Measurements from ENCODE around the gene OPN1SW.

Gene OPN1SW

DNA sequence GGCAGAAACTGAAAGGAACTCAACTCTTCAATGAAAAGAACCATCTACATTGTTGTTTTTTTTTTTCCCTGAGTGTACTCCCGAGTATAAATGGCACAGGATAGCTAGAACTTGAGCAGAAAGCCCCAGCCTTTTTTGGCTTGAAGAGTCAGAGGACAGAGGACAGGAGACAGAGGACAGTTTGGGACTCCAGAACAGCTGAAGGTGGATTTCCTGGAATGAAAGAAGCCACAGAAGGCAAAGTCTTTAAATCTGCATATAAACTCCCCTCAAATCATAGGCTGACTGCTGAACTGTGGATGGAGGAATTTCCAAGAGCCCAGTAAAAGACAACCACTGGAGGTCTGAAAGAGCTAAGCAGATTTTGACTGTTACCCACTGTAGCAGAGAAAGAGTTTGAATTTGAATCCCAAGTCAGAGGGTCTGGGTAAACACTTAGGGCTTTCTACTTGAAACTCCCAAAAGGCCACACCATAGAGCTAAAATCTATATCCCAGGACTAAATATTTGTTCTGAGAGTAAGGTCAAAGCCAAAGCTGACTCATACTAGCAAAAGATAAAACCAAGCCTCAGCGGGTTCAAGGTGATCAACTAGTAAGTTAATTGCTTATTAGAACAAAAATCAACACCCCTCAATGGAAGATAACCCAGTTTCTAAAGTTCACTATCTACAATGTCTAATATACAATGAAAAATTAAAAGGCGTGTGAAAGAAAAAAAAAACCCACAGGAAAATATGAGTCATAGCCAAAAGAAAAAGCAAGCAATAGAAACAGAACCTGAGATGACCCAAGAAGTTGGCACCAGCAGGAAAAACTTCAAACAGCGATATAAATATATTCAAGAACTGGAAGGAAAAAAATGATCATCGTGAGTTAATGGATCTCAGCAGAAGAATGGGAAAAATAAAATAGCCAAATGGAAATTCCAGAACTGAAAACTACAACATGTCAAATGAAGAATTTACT lies 1.8 kb upstream of the OPN1SW start:
- no peak for DNase-seq (ENCODE audit: low read depth)
- H3K4me3 ChIP-seq (ENCODE audit: low read depth, low read length) = no peak overlapping the region
- TF ChIP-seq, protein P1, sequence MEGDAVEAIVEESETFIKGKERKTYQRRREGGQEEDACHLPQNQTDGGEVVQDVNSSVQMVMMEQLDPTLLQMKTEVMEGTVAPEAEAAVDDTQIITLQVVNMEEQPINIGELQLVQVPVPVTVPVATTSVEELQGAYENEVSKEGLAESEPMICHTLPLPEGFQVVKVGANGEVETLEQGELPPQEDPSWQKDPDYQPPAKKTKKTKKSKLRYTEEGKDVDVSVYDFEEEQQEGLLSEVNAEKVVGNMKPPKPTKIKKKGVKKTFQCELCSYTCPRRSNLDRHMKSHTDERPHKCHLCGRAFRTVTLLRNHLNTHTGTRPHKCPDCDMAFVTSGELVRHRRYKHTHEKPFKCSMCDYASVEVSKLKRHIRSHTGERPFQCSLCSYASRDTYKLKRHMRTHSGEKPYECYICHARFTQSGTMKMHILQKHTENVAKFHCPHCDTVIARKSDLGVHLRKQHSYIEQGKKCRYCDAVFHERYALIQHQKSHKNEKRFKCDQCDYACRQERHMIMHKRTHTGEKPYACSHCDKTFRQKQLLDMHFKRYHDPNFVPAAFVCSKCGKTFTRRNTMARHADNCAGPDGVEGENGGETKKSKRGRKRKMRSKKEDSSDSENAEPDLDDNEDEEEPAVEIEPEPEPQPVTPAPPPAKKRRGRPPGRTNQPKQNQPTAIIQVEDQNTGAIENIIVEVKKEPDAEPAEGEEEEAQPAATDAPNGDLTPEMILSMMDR (IDR thresholded peaks at IDR 0.05; ENCODE audit: control insufficient read depth, extremely low read depth, insufficient read depth) = no peak

DNA sequence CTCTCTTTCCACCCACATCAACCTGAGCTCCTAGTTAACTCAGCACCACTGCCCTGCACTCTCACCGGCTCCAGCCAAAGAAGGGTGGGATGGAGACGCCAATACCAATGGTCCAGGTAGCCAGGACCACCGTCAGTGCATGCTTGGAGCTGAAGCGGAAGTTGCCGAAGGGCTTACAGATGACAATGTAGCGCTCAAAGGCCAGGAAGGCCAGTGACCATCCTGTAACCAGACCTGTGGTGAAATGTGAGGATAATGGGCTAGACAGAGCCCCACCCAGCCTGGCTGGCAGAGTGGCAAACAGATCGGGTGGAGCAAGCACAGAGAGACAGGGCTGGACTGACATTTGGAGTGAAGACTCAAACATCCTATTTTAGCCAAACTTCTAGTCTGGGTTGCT lies 673 bp downstream of the OPN1SW start:
- DNase-seq (ENCODE audit: low read depth) = no peak
- TF ChIP-seq, protein P1 (IDR thresholded peaks at IDR 0.05; ENCODE audit: control insufficient read depth, extremely low read depth, insufficient read depth) = no peak
- H3K4me3 ChIP-seq (ENCODE audit: low read depth, low read length) = no peak overlapping the region

DNA sequence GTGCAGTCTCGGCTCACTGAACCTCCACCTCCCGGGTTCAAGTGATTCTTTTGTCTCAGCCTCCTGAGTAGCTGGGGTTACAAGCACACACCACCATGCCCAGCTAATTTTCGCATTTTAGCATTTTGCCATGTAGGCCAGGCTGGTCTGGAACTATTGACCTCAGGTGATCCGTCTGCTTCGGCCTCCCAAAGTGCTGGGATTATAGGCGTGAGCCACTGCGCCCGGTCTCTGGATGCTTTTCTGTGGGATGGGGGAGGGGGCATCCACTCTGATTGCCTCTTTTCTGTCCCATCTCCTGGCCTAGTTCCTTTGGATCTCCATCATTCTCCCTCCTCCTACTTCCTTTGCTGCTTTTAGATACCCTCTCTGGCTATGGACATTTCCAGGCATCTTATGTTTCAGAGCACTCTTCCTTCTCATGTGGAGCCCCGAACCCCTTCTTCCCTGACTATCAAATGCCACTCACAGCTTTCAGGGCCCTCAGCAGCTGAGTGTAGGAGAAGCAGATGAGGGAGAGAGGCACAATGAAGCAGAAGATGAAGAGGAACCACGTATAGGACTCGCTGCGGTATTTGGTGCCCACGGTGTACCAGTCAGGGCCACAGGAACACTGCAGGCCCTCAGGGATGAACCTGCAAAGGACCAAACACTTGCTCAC lies 1.4 kb downstream of the OPN1SW start:
- TF ChIP-seq, protein P1 (IDR thresholded peaks at IDR 0.05; ENCODE audit: control insufficient read depth, extremely low read depth, insufficient read depth) = no peak
- H3K4me3 ChIP-seq (ENCODE audit: low read depth, low read length) = no peak overlapping the region
- DNase-seq (ENCODE audit: low read depth) = no peak

DNA sequence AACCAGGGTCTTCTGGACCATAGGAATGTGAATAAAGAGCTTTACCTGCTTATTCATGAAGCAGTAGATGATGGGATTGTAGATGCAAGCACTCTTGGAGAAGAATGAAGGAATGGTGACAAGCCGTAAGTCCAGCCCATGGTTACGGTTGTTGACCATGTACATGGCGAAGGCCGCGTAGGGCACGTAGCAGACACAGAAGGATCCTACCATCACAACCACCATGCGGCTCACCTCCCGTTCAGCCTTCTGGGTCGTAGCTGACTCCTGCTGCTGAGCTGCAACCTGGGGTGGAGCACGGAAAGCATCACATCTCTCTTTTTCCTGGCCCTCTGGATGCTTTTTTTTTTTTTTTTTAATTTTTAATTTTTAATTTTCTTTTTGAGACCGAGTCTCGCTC lies 2.0 kb downstream of the OPN1SW start:
- no peak overlapping the region for H3K4me3 ChIP-seq (ENCODE audit: low read depth, low read length)

DNA sequence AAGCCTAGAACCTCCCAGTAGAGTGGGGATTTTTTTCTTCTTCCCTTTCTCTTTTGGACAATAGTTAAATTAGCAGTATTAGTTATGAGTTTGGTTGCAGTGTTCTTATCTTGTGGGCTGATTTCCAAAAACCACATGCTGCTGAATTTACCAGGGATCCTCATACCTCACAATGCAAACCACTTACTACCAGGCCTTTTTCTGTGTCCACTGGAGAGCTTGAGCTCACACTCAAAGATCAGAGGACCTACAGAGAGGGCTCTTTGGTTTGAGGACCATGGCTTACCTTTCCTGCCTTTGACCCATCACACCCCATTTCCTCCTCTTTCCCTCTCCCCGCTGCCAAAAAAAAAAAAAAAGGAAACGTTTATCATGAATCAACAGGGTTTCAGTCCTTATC lies 5.4 kb downstream of the OPN1SW start:
- H3K4me3 ChIP-seq (ENCODE audit: low read depth, low read length) = no peak overlapping the region
- DNase-seq (ENCODE audit: low read depth) = no peak
- TF ChIP-seq, protein P1 (IDR thresholded peaks at IDR 0.05; ENCODE audit: control insufficient read depth, extremely low read depth, insufficient read depth) = no peak

More for the DNA sequence above, 2.0 kb downstream of the OPN1SW start:
- TF ChIP-seq, protein P1 (IDR thresholded peaks at IDR 0.05; ENCODE audit: control insufficient read depth, extremely low read depth, insufficient read depth) = no peak
- DNase-seq (ENCODE audit: low read depth) = no peak

DNA sequence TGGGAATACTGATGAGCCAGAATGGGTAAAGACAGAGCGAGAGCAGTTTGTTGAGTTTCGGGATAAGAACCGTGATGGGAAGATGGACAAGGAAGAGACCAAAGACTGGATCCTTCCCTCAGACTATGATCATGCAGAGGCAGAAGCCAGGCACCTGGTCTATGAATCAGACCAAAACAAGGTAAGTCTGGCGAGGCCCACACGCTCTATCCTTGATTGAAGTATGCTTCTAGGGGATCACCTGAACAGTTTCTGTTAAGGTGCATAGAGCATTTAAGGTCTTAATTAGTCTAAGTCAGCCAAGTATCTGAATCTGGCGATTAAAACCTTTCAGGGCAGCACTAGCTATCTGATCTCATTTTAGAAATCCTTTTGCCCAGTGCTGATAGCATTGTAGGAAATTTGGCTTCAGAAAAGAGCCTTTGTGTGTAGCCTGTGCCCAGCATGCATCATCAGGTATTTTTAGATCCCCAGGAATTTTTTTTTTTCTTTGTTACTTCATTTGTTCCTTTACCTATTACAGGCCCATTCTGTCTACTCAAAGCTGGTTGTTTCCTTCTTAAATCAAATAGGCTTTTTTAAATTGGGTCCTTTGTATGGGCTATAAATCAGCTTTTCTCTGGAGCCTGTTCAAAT lies 8.0 kb downstream of the OPN1SW start:
- H3K4me3 ChIP-seq (ENCODE audit: low read depth, low read length) = no peak overlapping the region
- no peak for DNase-seq (ENCODE audit: low read depth)
- TF ChIP-seq, protein P1 (IDR thresholded peaks at IDR 0.05; ENCODE audit: control insufficient read depth, extremely low read depth, insufficient read depth) = no peak
